WTC11 (cell line): ENCODE measurements around the gene TMC3. TPM values are rescaled to one million over a fixed set of nuclear protein-coding genes. Genes with fewer than 3 reads are reported as not detected.

Experiments
- ATAC-seq: fragments of 200-7000 bp; cut with Tn5 transposase; 2 replicates; pipeline ENCODE4 v1.10.0; 2021; ENCODE audit warnings: mild to moderate bottlenecking, moderate library complexity
- CTCF ChIA-PET: fragments of 300-600 bp; sonication (Branson Sonifier 250); formaldehyde crosslinking; loops from one replicate; lab custom pipeline; 2021; ENCODE audit warnings: antibody characterized with exemption; lab: Charles Lee
- POLR2A ChIA-PET: fragments of 350-600 bp; sonication (Branson Sonifier 250); formaldehyde crosslinking; loops from one replicate; lab custom pipeline; 2021; ENCODE audit warnings: antibody characterized with exemption; lab: Charles Lee
- DNase-seq: peaks from one replicate; pipeline ENCODE4 v3.0.0; 2021; ENCODE audit warnings: low spot score
- H3K27ac Mint-ChIP-seq: 2 replicates; pipeline ENCODE4 v1.8.0; 2021; ENCODE audit warnings: mixed read lengths
- H3K27me3 Mint-ChIP-seq: 2 replicates; pipeline ENCODE4 v1.8.0; 2021; ENCODE audit warnings: low read depth, mild to moderate bottlenecking, moderate library complexity, mixed read lengths
- H3K36me3 Mint-ChIP-seq: 2 replicates; pipeline ENCODE4 v1.8.0; 2021; ENCODE audit warnings: mixed read lengths
- H3K4me1 Mint-ChIP-seq: 2 replicates; pipeline ENCODE4 v1.8.0; 2022; ENCODE audit warnings: mixed read lengths
- H3K4me3 Mint-ChIP-seq: 2 replicates; pipeline ENCODE4 v1.8.0; 2021; ENCODE audit warnings: mild to moderate bottlenecking, moderate library complexity, mixed read lengths
- H3K9me3 Mint-ChIP-seq: 2 replicates; pipeline ENCODE4 v1.8.0; 2021; ENCODE audit warnings: mixed read lengths
- ATF1 ChIP-seq: sonication (generic); formaldehyde crosslinking; IDR thresholded peaks from 2 replicates; pipeline ENCODE4 v1.8.1; 2023; ENCODE audit warnings: mild to moderate bottlenecking, moderate library complexity, missing genetic modification reagents
- CREB1 ChIP-seq: sonication (generic); formaldehyde crosslinking; IDR thresholded peaks from 2 replicates; pipeline ENCODE4 v1.8.0; 2023; ENCODE audit warnings: mild to moderate bottlenecking, missing genetic modification reagents
- ELF4 ChIP-seq: sonication (generic); formaldehyde crosslinking; IDR thresholded peaks from 2 replicates; pipeline ENCODE4 v1.8.1; 2022; ENCODE audit warnings: low read depth, mild to moderate bottlenecking, moderate library complexity, missing genetic modification reagents
- NFATC4 ChIP-seq: fragments of 250-450 bp; sonication (Bioruptor Pico); IDR thresholded peaks from 2 replicates; pipeline ENCODE4 v1.9.0; 2021; ENCODE audit warnings: mild to moderate bottlenecking
- NR2C2 ChIP-seq: sonication (generic); formaldehyde crosslinking; IDR thresholded peaks from 2 replicates; pipeline ENCODE4 v1.8.0; 2022; ENCODE audit warnings: mild to moderate bottlenecking, missing genetic modification reagents
- RELA ChIP-seq: sonication (generic); formaldehyde crosslinking; IDR thresholded peaks from 2 replicates; pipeline ENCODE4 v1.8.1; 2022; ENCODE audit warnings: missing genetic modification reagents, mild to moderate bottlenecking, borderline replicate concordance
- RORB ChIP-seq: fragments of 250-450 bp; sonication (Bioruptor Pico); IDR thresholded peaks from 2 replicates; pipeline ENCODE4 v1.9.0; 2021; ENCODE audit warnings: mild to moderate bottlenecking
- SOX15 ChIP-seq: fragments of 250-450 bp; sonication (Bioruptor Pico); IDR thresholded peaks from 2 replicates; pipeline ENCODE4 v1.9.0; 2021; ENCODE audit warnings: mild to moderate bottlenecking
- STAT6 ChIP-seq: sonication (generic); formaldehyde crosslinking; conservative IDR thresholded peaks from 2 replicates; pipeline ENCODE4 v1.8.1; 2023; ENCODE audit warnings: mild to moderate bottlenecking, low read depth, missing genetic modification reagents, moderate library complexity
- TP53 ChIP-seq: sonication (generic); formaldehyde crosslinking; IDR thresholded peaks from 2 replicates; pipeline ENCODE4 v1.8.1; 2023; ENCODE audit warnings: mild to moderate bottlenecking, missing genetic modification reagents
- USF1 ChIP-seq: sonication (generic); formaldehyde crosslinking; IDR thresholded peaks from 2 replicates; pipeline ENCODE4 v1.8.0; 2022; ENCODE audit warnings: mild to moderate bottlenecking, missing genetic modification reagents
- ZBTB21 ChIP-seq: sonication (generic); formaldehyde crosslinking; IDR thresholded peaks from 2 replicates; pipeline ENCODE4 v1.8.1; 2023; ENCODE audit warnings: mild to moderate bottlenecking, missing genetic modification reagents, borderline replicate concordance
- ZNF138 ChIP-seq: sonication (generic); formaldehyde crosslinking; conservative IDR thresholded peaks from 2 replicates; pipeline ENCODE4 v1.8.1; 2022; ENCODE audit warnings: mild to moderate bottlenecking, moderate library complexity, missing genetic modification reagents
- ZNF317 ChIP-seq: sonication (generic); formaldehyde crosslinking; IDR thresholded peaks from 2 replicates; pipeline ENCODE4 v1.8.1; 2023; ENCODE audit warnings: low read depth, mild to moderate bottlenecking, moderate library complexity, missing genetic modification reagents, borderline replicate concordance
- total RNA-seq: library from RNA; stranded (reverse); gene quantifications from 3 replicates; pipeline ENCODE4 v1.2.3, GENCODE V29; 2021
- TF ChIP-seq, protein P1 (sequence below): sonication (generic); formaldehyde crosslinking; IDR thresholded peaks from 2 replicates; pipeline ENCODE4 v1.8.1; 2023; ENCODE audit warnings: mild to moderate bottlenecking, missing genetic modification reagents
- TF ChIP-seq, protein P2 (sequence below): sonication (generic); formaldehyde crosslinking; IDR thresholded peaks from 2 replicates; pipeline ENCODE4 v1.8.1; 2022; ENCODE audit warnings: missing genetic modification reagents, borderline replicate concordance
- TF ChIP-seq, protein P3 (sequence below): sonication (generic); formaldehyde crosslinking; IDR thresholded peaks from 2 replicates; pipeline ENCODE4 v1.8.0; 2022; ENCODE audit warnings: mild to moderate bottlenecking, missing genetic modification reagents

The TMC3 gene
- total RNA-seq, 1 experiment from 2014 or later: not detected

DNA sequence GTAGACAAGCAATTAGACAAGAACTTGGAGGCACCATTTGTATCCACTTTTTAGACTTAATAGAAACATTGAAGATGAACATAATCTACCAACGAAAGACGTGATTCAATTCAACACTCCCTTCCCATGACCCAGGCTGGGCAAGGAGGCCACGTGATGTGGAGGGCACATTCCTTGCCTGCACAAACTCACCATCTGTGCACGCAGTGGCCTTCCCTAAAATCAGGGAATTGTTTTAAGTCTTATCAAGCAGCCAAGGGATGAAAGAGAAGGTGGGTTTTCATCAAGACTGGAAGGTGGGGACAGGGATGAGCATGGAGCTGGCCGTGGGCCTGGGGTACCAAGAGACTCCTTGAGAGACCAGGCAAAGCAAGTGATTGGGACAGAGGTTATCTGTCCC is 63.5 kb downstream of the TMC3 start:
- ChIA-PET CTCF (interaction anchor here (0.6 to 0.9 kb wide), 2 partner anchors 45 to 152 kb away, joined by 3 to 4 read pairs; no protein-coding TSS in a partner anchor), POLR2A (no interaction called here)
- Mint-ChIP-seq H3K4me1 (no peaks in the 10 kb centered on the region), H3K36me3 (peaks cover 15% of the 10 kb centered on the region), H3K27me3 (no peaks in the 10 kb centered on the region; the same call in 1 of the 2 replicates)
- TF ChIP-seq ZBTB21 (CRISPR knock-in tag): no peak
- TF ChIP-seq, all 79 proteins: peak for 0
- ATAC-seq (no peak), DNase-seq (no peak)
- no peaks in the 10 kb centered on the region for H3K9me3 Mint-ChIP-seq
- H3K4me3 Mint-ChIP-seq: no peak overlapping the region
- no peak overlapping the region for H3K27ac Mint-ChIP-seq

DNA sequence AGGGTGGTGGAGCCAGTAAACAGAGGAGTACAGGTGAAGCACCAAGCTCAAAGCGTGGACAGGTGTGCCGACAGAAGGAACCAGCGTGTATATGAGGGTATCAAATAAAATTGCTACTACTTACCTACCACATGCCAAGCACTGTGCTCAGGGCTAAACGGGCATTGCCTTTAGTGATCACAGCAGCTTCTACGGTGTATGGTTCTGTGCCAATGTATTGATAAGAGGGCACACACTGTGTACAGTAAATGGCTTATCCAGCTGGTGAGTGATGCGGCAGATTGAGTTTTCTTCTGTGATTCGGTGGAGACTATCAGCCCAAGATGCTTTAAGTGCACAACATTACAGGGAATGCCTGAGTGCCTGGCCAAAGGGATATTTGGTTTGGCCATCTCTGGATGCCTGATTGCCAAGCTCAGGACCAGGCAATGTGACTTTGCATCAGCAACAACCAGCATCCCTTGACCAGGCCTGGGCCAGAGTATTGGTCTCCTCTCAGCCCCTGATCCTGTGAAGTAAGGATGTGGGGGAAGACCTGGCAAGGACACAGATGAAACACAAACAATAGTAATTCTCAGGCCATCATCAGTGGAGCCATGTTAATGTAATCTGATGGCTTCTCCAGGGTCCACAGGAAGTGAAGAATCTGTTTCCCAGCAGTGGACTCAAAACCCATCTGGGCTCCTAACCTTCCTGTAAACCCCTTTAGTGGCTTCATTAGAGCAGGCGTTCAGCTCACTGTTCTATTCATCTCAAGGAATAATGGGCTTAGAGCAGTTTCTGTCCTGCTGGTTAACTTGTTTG is 64.2 kb downstream of the TMC3 start:
- no peaks in the 10 kb centered on the region for H3K27me3 Mint-ChIP-seq
- DNase-seq (no peak), ATAC-seq (no peak)
- H3K4me3 Mint-ChIP-seq: no peak overlapping the region
- POLR2A ChIA-PET: no interaction called here
- TF ChIP-seq NFATC4: no peak
- TF ChIP-seq ELF4: no peak
- TF ChIP-seq CREB1: no peak
- CTCF ChIA-PET: interaction anchor here (0.9 kb wide), 1 partner anchor 44 kb away, joined by 3 read pairs; no protein-coding TSS in a partner anchor
- H3K4me1 Mint-ChIP-seq: no peaks in the 10 kb centered on the region
- H3K36me3 Mint-ChIP-seq: peaks cover 15% of the 10 kb centered on the region
- no peaks in the 10 kb centered on the region for H3K9me3 Mint-ChIP-seq
- H3K27ac Mint-ChIP-seq: no peak overlapping the region

GRCh38 chr15:81308260-81308659 is 65.8 kb downstream of the TMC3 start:
- Mint-ChIP-seq H3K27me3 (no peaks in the 10 kb centered on the region), H3K27ac (no peak overlapping the region), H3K9me3 (no peaks in the 10 kb centered on the region), H3K4me3 (no peak overlapping the region), H3K36me3 (peaks cover 15% of the 10 kb centered on the region), H3K4me1 (peaks cover 15% of the 10 kb centered on the region)
- CTCF ChIA-PET: interaction anchor here (1.1 to 1.9 kb wide), 2 partner anchors 33 to 42 kb away, joined by 3 to 7 read pairs; no protein-coding TSS in a partner anchor
- no peak for TF ChIP-seq ATF1 (CRISPR knock-in tag)
- TF ChIP-seq, protein P1, sequence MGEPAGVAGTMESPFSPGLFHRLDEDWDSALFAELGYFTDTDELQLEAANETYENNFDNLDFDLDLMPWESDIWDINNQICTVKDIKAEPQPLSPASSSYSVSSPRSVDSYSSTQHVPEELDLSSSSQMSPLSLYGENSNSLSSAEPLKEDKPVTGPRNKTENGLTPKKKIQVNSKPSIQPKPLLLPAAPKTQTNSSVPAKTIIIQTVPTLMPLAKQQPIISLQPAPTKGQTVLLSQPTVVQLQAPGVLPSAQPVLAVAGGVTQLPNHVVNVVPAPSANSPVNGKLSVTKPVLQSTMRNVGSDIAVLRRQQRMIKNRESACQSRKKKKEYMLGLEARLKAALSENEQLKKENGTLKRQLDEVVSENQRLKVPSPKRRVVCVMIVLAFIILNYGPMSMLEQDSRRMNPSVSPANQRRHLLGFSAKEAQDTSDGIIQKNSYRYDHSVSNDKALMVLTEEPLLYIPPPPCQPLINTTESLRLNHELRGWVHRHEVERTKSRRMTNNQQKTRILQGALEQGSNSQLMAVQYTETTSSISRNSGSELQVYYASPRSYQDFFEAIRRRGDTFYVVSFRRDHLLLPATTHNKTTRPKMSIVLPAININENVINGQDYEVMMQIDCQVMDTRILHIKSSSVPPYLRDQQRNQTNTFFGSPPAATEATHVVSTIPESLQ: no peak
- TF ChIP-seq, protein P2, sequence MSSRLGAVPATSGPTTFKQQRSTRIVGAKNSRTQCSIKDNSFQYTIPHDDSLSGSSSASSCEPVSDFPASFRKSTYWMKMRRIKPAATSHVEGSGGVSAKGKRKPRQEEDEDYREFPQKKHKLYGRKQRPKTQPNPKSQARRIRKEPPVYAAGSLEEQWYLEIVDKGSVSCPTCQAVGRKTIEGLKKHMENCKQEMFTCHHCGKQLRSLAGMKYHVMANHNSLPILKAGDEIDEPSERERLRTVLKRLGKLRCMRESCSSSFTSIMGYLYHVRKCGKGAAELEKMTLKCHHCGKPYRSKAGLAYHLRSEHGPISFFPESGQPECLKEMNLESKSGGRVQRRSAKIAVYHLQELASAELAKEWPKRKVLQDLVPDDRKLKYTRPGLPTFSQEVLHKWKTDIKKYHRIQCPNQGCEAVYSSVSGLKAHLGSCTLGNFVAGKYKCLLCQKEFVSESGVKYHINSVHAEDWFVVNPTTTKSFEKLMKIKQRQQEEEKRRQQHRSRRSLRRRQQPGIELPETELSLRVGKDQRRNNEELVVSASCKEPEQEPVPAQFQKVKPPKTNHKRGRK: no peak
- TF ChIP-seq, protein P3, sequence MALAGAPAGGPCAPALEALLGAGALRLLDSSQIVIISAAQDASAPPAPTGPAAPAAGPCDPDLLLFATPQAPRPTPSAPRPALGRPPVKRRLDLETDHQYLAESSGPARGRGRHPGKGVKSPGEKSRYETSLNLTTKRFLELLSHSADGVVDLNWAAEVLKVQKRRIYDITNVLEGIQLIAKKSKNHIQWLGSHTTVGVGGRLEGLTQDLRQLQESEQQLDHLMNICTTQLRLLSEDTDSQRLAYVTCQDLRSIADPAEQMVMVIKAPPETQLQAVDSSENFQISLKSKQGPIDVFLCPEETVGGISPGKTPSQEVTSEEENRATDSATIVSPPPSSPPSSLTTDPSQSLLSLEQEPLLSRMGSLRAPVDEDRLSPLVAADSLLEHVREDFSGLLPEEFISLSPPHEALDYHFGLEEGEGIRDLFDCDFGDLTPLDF (CRISPR knock-in tag): no peak
- DNase-seq: no peak
- no peak for ATAC-seq
- POLR2A ChIA-PET: no interaction called here

- H3K36me3 Mint-ChIP-seq: no peaks in the 10 kb centered on the region
- DNase-seq (no peak), ATAC-seq (no peak)
- no peaks in the 10 kb centered on the region for H3K27me3 Mint-ChIP-seq
- no peak overlapping the region for H3K4me3 Mint-ChIP-seq
- no peaks in the 10 kb centered on the region for H3K9me3 Mint-ChIP-seq
- H3K27ac Mint-ChIP-seq: peak overlapping the region; percentile 52
- peaks cover 31% of the 10 kb centered on the region for H3K4me1 Mint-ChIP-seq
- POLR2A ChIA-PET: no interaction called here
- CTCF ChIA-PET: interaction anchor here (2.8 to 3.0 kb wide), 2 partner anchors 10 to 38 kb away, joined by 6 to 14 read pairs; no protein-coding TSS in a partner anchor
- TF ChIP-seq NR2C2 (CRISPR knock-in tag) (no peak), SOX15 (CRISPR knock-in tag) (no peak), ZNF138 (CRISPR knock-in tag) (no peak), STAT6 (CRISPR knock-in tag) (no peak), USF1 (CRISPR knock-in tag) (no peak), TP53 (CRISPR knock-in tag) (no peak), RELA (CRISPR knock-in tag) (no peak), RORB (CRISPR knock-in tag) (no peak), ZNF317 (no peak)
- TF ChIP-seq, protein P1: no peak
Observed at GRCh38 chr15:81304226-81304625, 69.8 kb downstream of the TMC3 start.
